ENCODE measurements around the gene GRIK1.
"Not testable (repeated sequence)": the region's sequence is repeated elsewhere in the genome, so short reads cannot be mapped to it uniquely, and the experiment has no call there.

The GRIK1 gene

GRCh38 chr21:29939924-29940275, at the start of gene GRIK1:
GRIK1 (minus strand) TSS chr21:29939996.
- DNase-seq = no peak

- DNase-seq = no peak
These were observed 48.0 kb upstream of the GRIK1 start for GRCh38 chr21:29987762-29988161.

- no peak for DNase-seq
These were observed 46.1 kb upstream of the GRIK1 start for GRCh38 chr21:29985866-29986265.

- DNase-seq = no peak
These were observed 39.2 kb upstream of the GRIK1 start for GRCh38 chr21:29979043-29979442.

- no peak for DNase-seq
These were observed 36.0 kb upstream of the GRIK1 start for GRCh38 chr21:29975776-29976175.

GRCh38 chr21:29973258-29973657, 33.5 kb upstream of the GRIK1 start:
- no peak for DNase-seq

- DNase-seq = no peak
These were observed 21.7 kb upstream of the GRIK1 start for GRCh38 chr21:29961291-29962027.

GRCh38 chr21:29958551-29958950, 18.8 kb upstream of the GRIK1 start:
- no peak for DNase-seq

- DNase-seq = not testable (repeated sequence)
These were observed 18.2 kb upstream of the GRIK1 start for GRCh38 chr21:29958035-29958434.

- no peak for DNase-seq
These were observed 13.9 kb upstream of the GRIK1 start for GRCh38 chr21:29953690-29954089.

GRCh38 chr21:29953072-29953471, 13.3 kb upstream of the GRIK1 start:
- DNase-seq = no peak

- DNase-seq = no peak
These were observed 12.1 kb upstream of the GRIK1 start for GRCh38 chr21:29951911-29952310.

- no peak for DNase-seq
These were observed 10.2 kb upstream of the GRIK1 start for GRCh38 chr21:29949991-29950390.

GRCh38 chr21:29947119-29947518, 7.3 kb upstream of the GRIK1 start:
- no peak for DNase-seq

- no peak for DNase-seq
These were observed 4.1 kb upstream of the GRIK1 start for GRCh38 chr21:29943885-29944284.

- DNase-seq = no peak
These were observed 2.2 kb upstream of the GRIK1 start for GRCh38 chr21:29942034-29942433.

GRCh38 chr21:29940991-29941390, 1.2 kb upstream of the GRIK1 start:
- DNase-seq = no peak

GRCh38 chr21:29940361-29940760, 565 bp upstream of the GRIK1 start:
- DNase-seq = no peak

- DNase-seq = no peak
These were observed 482 bp downstream of the GRIK1 start for GRCh38 chr21:29939104-29939923.

- no peak for DNase-seq
These were observed 1.1 kb downstream of the GRIK1 start for GRCh38 chr21:29938776-29939103.

GRCh38 chr21:29933088-29933487, 6.7 kb downstream of the GRIK1 start:
- DNase-seq = no peak

- DNase-seq = no peak
These were observed 11.3 kb downstream of the GRIK1 start for GRCh38 chr21:29928537-29928936.

GRCh38 chr21:29920938-29921337, 18.9 kb downstream of the GRIK1 start:
- DNase-seq = no peak

GRCh38 chr21:29914326-29914725, 25.5 kb downstream of the GRIK1 start:
- no peak for DNase-seq

GRCh38 chr21:29909571-29909970, 30.2 kb downstream of the GRIK1 start:
- DNase-seq = no peak
